Left kidney (tissue), 2 donors: ENCODE measurements around the gene AGAP2. TPM values are rescaled to one million over a fixed set of nuclear protein-coding genes. Genes with fewer than 3 reads are reported as not detected.

Experiments
- DNase-seq: peaks from one replicate; pipeline ENCODE4 v3.0.0-alpha.2; 2013
- polyA plus RNA-seq: library from polyadenylated mRNA; unstranded; fragments of 120-200 nt; gene quantifications from one replicate; pipeline ENCODE4 v1.2.1, GENCODE V29; 2013; ENCODE audit not compliant: insufficient read length

AGAP2 gene
- polyA plus RNA-seq, 1 donor = 1.2 TPM

GRCh38 chr12:57753756-57754337 lies 15.3 kb upstream of the AGAP2 start:
- no peak for DNase-seq

- no peak for DNase-seq
Measured at GRCh38 chr12:57752668-57753000, 14.1 kb upstream of the AGAP2 start.

GRCh38 chr12:57751788-57752667 lies 13.5 kb upstream of the AGAP2 start, which contains the start of gene CDK4:
Gene CDK4, minus strand, starts transcription at chr12:57752310. Its CDS starts 593 bp downstream, at chr12:57751717.
- peak; percentile 98 for DNase-seq

GRCh38 chr12:57751432-57751787 lies 12.9 kb upstream of the AGAP2 start:
- DNase-seq = no peak

GRCh38 chr12:57750561-57751431 lies 12.3 kb upstream of the AGAP2 start:
- no peak for DNase-seq

- DNase-seq = no peak
Measured at GRCh38 chr12:57749061-57749460, 10.5 kb upstream of the AGAP2 start.

GRCh38 chr12:57746025-57746424 lies 7.5 kb upstream of the AGAP2 start:
- no peak for DNase-seq

GRCh38 chr12:57745485-57745881 lies 6.9 kb upstream of the AGAP2 start:
- DNase-seq = no peak

GRCh38 chr12:57744777-57745484 lies 6.4 kb upstream of the AGAP2 start, which contains the start of gene TSPAN31:
Gene TSPAN31, plus strand, starts transcription at chr12:57745039. Its CDS starts 116 bp downstream, at chr12:57745155.
- DNase-seq = peak; percentile 98

GRCh38 chr12:57744194-57744776 lies 5.7 kb upstream of the AGAP2 start:
- DNase-seq = no peak

- no peak for DNase-seq
Measured at GRCh38 chr12:57743769-57744168, 5.2 kb upstream of the AGAP2 start.

- DNase-seq = no peak
Measured at GRCh38 chr12:57741844-57742738, 3.5 kb upstream of the AGAP2 start.

- no peak for DNase-seq
Measured at GRCh38 chr12:57741413-57741789, 2.9 kb upstream of the AGAP2 start.

GRCh38 chr12:57740656-57741412 lies 2.3 kb upstream of the AGAP2 start:
- DNase-seq = no peak

GRCh38 chr12:57739914-57740538 lies 1.5 kb upstream of the AGAP2 start:
- DNase-seq = no peak

GRCh38 chr12:57739387-57739786 lies 845 bp upstream of the AGAP2 start:
- no peak for DNase-seq

- DNase-seq = no peak
Measured at GRCh38 chr12:57737467-57738460, 778 bp downstream of the AGAP2 start.
